Activated CD4-positive, alpha-beta T cell treated with anti-CD3 and anti-CD28 coated beads, Interleukin-2, amount 50 U/mL, for 4 hours (primary cell): ENCODE measurements around the gene BTD.

Experiments used
- DNase-seq, 2 experiments: peaks; one replicate each; pipeline ENCODE4 v3.0.0-alpha.2; 2020

BTD gene

DNA sequence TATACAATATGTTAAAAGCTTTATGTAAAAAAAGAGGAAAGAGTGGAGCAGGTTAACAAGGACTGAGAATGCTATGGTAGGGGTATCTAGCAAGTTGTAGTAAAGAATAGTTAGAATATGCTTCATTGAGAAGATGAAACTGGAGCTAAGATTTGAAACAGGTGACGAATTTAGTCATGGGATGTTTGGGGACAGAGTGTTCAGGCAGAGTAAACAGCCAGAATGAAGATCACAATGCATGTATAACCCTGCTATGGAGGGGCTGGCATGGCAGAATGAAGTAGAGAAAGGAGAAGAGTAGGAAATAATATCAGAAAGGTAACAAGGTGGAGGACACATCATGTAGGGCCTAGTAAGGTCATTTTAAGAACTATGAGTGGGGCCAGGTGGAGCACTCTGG, 72.0 kb downstream of the BTD start:
- DNase-seq: no peak

DNA sequence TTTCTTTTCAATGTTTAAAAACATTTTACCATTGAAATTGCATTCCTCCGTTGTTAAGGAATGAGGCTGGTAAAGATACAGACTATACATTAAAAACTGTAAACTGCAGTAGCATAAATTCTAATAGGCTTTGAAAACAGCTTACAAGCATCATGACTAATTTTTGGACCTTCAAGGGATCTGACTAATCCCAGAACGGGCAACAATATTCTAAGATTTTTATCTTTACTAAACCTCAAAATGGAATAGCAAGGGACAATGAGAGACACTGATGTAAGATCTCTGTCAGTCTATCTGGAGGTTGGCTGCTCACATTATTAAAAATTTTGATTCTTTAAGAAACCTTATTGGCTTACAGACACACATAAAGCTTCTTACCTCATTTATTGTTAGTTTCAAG, 74.7 kb downstream of the BTD start:
- no peak for DNase-seq

DNA sequence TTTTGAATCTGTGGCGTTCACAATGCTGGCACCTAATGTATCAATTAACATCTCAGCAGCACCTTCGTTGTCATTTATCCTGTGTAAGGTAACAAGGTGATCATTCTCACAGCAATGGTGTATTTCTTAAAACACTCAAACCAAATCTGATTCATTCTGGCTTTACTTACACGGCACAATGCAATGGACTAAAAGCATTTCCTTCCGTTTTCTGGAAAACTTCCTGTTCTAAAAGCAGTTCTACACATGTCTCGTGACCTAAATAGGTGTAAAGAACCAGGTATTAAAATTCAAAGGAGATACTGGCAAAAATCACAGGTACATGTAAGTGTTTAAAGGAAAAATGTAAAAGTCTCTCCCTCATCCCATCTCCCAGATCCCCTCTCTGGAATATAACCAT, 77.8 kb downstream of the BTD start:
- no peak for DNase-seq

DNA sequence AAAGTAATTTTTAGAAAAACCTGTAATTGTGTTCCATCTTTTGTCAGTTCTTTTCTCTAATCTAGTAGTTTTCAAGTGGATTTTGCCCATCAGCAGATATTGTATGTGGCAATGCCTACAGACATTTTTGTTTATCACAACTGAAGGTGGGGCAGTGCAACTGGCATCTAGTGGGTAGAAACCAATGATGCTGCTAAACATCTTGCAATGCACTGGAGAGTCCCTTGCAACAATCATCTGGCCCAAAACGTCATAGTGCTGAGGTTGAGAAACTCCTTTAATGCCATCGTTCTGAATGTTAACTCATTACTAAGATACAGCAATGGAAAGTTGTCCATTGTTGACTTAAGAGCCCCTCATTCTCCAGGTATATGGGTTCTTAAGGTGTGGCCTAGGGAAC, 80.1 kb downstream of the BTD start:
- no peak for DNase-seq

DNA sequence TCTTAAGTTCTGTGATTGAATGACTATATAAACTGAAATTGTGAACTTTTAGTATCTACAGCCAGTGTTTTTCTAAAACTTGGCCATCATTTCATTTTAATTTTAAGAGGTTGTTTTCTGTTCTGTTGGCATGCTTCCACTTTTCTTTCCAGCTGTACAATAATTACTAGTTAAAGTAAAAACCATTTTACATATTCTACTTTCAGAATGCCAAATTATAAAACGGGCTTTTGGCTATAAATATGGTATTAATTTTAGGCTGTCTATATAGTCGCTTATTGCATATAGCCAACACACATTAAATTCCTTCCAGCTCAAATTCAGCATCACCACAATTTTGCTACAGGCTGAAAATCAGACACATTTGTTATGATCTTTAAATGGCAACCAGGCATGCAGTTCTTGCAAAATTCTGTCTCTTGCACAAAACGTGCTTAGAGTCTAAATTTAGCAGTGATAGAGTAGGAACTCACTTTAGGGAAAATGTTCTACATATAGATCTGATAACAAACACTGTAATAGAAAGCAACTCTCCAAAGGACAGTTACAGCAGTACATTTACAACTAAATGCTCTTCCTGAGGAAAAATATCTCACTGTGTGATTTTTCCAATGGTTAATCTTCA, 81.1 kb downstream of the BTD start:
- DNase-seq: no peak

DNA sequence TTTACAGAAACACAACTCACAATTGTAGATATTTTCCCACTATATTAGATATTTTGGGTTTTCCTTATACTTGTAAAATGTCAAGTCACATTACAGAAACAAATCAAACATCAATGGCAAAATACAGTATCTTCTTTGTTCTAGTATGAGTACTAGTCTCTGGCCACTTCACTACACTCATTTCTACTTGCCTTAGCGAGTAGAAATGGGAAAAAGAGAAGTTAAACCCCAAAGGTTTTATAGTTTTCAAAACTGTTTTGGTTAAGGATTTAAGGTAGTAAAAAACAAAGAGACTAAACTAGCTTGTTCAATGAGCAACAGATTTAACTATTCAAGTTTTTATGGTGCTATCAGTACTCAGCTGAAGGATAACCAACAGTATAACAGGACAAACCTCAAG, 81.7 kb downstream of the BTD start:
- DNase-seq: no peak

DNA sequence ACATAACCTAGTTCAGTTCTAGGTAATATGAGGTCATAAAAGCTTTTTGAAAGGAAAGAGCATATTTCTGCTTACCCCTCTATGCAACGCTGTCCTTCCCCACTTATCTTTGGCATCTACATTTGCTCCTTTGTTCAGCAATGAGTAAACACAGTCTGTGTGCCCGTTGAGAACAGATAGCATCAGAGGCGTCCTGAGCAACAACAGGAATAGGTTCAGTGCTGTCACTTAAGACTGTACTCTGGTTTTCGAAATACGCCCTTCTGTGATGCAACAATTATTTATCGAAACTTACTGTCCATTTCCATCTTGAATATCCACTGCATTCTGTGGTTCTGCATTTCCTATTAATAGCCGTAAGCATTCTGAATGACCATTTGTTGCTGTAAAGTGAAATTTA, 84.4 kb downstream of the BTD start:
- no peak for DNase-seq

DNA sequence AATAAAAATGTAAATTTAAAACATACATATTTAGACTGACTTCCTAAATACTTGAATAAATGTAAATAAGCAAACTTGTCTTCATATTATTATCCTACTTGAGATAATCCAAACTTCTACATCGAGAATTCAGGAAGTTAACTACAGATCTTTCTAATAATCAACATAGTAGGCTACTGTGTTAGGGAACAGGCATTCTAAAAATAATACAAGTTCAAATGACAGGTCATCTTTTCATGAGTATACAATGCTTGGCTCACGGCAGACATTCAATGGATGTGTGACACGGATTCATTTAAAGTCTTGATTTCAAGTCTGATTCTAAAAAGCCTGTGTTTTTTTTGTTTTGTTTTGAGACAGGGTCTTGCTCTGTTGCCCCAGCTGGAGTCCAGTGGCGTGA, 88.7 kb downstream of the BTD start:
- no peak for DNase-seq

DNA sequence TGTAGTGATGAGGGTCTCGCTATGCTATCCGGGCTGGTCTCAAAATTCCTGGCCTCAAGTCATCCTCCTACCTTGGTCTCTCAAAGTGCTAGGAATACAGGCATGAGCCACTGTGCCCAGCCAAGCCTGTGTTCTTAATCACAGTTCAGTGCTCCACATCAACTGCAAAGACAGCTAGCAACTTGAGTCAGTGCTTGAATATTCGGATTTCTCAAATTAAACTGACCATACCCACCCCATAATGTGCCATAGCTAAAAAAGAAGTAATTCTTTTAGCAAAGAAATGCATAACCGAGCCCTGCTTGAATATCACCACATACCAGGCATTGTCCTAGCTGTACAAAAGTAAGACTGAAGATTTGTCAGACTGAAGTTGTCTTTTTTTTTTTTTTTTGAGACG, 89.2 kb downstream of the BTD start:
- no peak for DNase-seq

DNA sequence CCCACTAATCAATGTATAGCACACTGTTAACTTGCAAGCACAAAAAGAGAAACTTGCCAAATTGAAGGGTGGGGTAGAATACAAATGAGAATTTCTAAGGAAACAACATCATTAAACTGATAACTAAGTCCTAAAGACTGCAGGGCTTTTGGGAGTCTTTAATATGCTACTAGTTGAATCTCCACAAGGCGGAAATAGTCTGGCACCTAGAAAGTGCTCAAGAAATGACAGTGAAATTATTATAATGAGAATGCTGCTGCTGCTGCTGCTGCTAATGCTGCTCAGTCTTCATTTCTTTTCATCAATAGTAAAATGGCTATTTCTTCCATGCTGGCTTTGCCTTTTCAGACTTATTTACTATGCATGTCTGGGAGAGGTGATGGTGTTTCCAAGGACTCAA, 91.8 kb downstream of the BTD start:
- DNase-seq: no peak

DNA sequence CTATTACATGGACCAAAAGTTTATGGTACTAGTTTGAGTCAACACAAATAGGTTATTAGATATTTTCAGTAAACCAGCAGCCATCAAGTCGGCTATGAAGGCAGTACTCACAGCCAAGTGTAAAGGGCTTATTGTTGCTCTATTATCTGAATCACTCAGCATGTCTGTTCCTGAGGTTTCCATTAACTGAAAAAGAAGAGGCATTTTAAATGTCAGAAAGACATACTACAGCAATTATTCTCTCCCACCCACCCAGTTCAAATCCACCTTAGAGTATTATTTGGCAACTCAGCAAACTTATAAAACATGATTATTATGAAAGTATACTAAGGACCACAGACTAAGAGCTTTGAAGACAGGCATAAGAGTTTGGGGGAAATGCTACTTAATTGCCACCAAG, 93.1 kb downstream of the BTD start:
- no peak for DNase-seq
